GM12891 (cell line): ENCODE results near the gene ACAA2.

ENCODE experiments used
- POLR2A ChIP-seq: IDR thresholded peaks from 2 replicates; pipeline ENCODE4 v1.6.1; 2011; ENCODE audit warnings: low read depth, low read length, control low read depth
- POLR2AphosphoS5 ChIP-seq: IDR thresholded peaks from 2 replicates; pipeline ENCODE4 v1.6.1; 2011; ENCODE audit warnings: low read depth, low read length, control low read depth

DNA sequence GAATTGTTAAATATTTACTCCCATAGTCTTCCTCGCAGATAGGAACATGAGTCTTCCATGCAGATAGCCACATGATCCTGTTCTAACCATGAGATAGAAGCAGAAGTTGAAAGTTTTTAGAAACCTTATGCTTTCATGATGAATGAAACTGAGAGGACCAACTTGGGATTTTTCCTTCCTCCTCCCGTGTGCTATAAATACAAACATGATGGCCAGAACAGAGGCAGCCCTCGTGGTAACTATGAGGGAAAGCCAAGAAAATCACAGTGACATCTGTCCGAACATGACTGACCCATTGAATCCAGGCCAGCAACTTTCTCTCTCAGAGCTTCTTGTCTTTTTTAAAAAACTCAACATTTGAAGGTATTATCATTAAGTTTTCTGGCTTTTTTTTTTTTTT is 78.5 kb downstream of the ACAA2 start:
- TF ChIP-seq POLR2A (no peak), POLR2AphosphoS5 (no peak)
